K562 (cell line): ENCODE data around the gene SQOR. TPM values are rescaled to one million over a fixed set of nuclear protein-coding genes. Genes with fewer than 3 reads are reported as not detected.

ENCODE experiments used
- KDM4B ChIP-seq, 2 experiments: fragments of 450-650 bp in 1 of 2; sonication (generic) in 1 of 2; IDR thresholded peaks; 2 replicates each; pipeline ENCODE4 v1.6.1; 2016 to 2017; ENCODE audit warnings: borderline replicate concordance in 2 of 2, antibody characterized with exemption in 1 of 2, low read depth in 1 of 2, mild to moderate bottlenecking in 1 of 2
- L3MBTL2 ChIP-seq: fragments of 450-650 bp; IDR thresholded peaks from 2 replicates; pipeline ENCODE4 v1.6.1; 2016; ENCODE audit warnings: mild to moderate bottlenecking, moderate library complexity
- NFE2 ChIP-seq: IDR thresholded peaks from 2 replicates; pipeline ENCODE4 v1.6.1; 2014; ENCODE audit warnings: antibody characterized with exemption, low read depth
- RAD21 ChIP-seq, 2 experiments: fragments of 250-450 bp in 1 of 2; fragments of 450-650 bp in 1 of 2; sonication (Bioruptor Pico) in 1 of 2; formaldehyde crosslinking in 1 of 2; IDR thresholded peaks in 1 of 2; conservative IDR thresholded peaks in 1 of 2; 2 replicates each; pipeline versions ENCODE4 v1.4.0 to v1.8.0; 2020 to 2022; ENCODE audit warnings: mild to moderate bottlenecking in 2 of 2, moderate library complexity in 1 of 2
- ZBTB1 ChIP-seq: sonication (generic); formaldehyde crosslinking; IDR thresholded peaks from 2 replicates; pipeline ENCODE4 v1.8.1; 2023; ENCODE audit warnings: missing genetic modification reagents, low read depth, mild to moderate bottlenecking, borderline replicate concordance
- ZNF318 ChIP-seq, 2 experiments: fragments of 450-650 bp; IDR thresholded peaks; 2 replicates each; pipeline ENCODE4 v1.6.1; 2016; ENCODE audit warnings: mild to moderate bottlenecking in 2 of 2, borderline replicate concordance in 1 of 2, low read depth in 1 of 2, moderate library complexity in 1 of 2
- polyA plus RNA-seq, 8 experiments: library from polyadenylated mRNA; depleted of rRNA in 4 of 8; stranded (reverse) in 5 of 8; unstranded in 3 of 8; fragments of >200 nt; fragmentation: Nextera tagmentation in 2 of 8; fragmentation: Illumina TruSeq in 1 of 8; extraction: Ambion mirVana in 2 of 8; extraction: Trizol in 1 of 8; gene quantifications; 2 replicates each; pipeline versions ENCODE4 v1.2.1 to v1.2.3, GENCODE V29; 2011 to 2014; ENCODE audit warnings: inconsistent platforms in 1 of 8, missing spikeins in 1 of 8
- total RNA-seq, 7 experiments: library from RNA; depleted of rRNA in 6 of 7; stranded (reverse); fragments of >200 nt in 6 of 7; fragmentation: Illumina TruSeq in 2 of 7; extraction: Trizol in 2 of 7; gene quantifications; 2 replicates each; pipeline versions ENCODE4 v1.2.1 to v1.2.3, GENCODE V29; 2011 to 2021; ENCODE audit warnings: low replicate concordance in 1 of 7
- TF ChIP-seq, protein P1 (sequence below): fragments of 250-450 bp; sonication (Bioruptor Pico); IDR thresholded peaks from 2 replicates; pipeline ENCODE4 v1.4.0; 2020; ENCODE audit warnings: mild to moderate bottlenecking
- TF ChIP-seq, protein P2 (sequence below): sonication (generic); formaldehyde crosslinking; IDR thresholded peaks from 2 replicates; pipeline ENCODE4 v1.8.0; 2022; ENCODE audit warnings: mild to moderate bottlenecking, missing genetic modification reagents
- TF ChIP-seq, protein P3 (sequence below): IDR thresholded peaks from 2 replicates; pipeline ENCODE4 v1.6.1; 2011; ENCODE audit warnings: borderline replicate concordance, low read depth, mild to moderate bottlenecking, moderate library complexity, low read length; ENCODE audit not compliant: insufficient read depth, poor library complexity, severe bottlenecking

SQOR gene
- total and polyA plus RNA-seq, 9 of the 15 experiments (the other 6 are each of a cell fraction or from before 2014, with no cell fraction given): 0.32 to 1.6 (median 1.1) TPM

DNA sequence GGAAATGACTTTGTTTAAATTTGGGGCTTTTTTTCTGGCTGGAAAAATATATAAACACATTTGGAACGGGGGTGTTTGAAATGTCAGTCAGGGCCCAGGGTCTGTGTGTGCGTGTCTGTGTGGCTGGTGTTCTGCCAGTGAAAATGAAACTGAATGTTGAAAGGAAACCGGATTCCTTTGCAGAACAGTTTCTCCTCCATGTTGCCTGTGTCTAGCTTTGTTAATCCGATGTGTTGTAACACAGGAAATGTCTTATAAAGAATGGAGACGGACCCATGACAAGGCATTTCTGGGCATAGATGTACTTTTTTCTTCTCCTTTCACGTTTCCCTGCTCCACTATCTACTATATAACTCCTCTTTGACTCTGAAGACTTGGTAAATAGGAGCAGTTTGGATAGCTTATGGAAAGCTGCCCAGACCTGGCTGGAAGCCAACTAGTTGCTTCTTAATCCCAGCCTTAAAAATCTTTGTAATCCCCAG, 2.8 kb downstream of the SQOR start (continued):
- no peak for TF ChIP-seq ZNF318 (IDR thresholded peaks at IDR 0.05; ENCODE audit: borderline replicate concordance in 1 of 2, low read depth in 1 of 2)
- TF ChIP-seq, protein P1, sequence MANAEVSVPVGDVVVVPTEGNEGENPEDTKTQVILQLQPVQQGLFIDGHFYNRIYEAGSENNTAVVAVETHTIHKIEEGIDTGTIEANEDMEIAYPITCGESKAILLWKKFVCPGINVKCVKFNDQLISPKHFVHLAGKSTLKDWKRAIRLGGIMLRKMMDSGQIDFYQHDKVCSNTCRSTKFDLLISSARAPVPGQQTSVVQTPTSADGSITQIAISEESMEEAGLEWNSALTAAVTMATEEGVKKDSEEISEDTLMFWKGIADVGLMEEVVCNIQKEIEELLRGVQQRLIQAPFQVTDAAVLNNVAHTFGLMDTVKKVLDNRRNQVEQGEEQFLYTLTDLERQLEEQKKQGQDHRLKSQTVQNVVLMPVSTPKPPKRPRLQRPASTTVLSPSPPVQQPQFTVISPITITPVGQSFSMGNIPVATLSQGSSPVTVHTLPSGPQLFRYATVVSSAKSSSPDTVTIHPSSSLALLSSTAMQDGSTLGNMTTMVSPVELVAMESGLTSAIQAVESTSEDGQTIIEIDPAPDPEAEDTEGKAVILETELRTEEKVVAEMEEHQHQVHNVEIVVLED (CRISPR knock-in tag): no peak
- TF ChIP-seq L3MBTL2: no peak
- TF ChIP-seq NFE2: peak; percentile 69
- TF ChIP-seq ZBTB1: no peak
- TF ChIP-seq, protein P2, sequence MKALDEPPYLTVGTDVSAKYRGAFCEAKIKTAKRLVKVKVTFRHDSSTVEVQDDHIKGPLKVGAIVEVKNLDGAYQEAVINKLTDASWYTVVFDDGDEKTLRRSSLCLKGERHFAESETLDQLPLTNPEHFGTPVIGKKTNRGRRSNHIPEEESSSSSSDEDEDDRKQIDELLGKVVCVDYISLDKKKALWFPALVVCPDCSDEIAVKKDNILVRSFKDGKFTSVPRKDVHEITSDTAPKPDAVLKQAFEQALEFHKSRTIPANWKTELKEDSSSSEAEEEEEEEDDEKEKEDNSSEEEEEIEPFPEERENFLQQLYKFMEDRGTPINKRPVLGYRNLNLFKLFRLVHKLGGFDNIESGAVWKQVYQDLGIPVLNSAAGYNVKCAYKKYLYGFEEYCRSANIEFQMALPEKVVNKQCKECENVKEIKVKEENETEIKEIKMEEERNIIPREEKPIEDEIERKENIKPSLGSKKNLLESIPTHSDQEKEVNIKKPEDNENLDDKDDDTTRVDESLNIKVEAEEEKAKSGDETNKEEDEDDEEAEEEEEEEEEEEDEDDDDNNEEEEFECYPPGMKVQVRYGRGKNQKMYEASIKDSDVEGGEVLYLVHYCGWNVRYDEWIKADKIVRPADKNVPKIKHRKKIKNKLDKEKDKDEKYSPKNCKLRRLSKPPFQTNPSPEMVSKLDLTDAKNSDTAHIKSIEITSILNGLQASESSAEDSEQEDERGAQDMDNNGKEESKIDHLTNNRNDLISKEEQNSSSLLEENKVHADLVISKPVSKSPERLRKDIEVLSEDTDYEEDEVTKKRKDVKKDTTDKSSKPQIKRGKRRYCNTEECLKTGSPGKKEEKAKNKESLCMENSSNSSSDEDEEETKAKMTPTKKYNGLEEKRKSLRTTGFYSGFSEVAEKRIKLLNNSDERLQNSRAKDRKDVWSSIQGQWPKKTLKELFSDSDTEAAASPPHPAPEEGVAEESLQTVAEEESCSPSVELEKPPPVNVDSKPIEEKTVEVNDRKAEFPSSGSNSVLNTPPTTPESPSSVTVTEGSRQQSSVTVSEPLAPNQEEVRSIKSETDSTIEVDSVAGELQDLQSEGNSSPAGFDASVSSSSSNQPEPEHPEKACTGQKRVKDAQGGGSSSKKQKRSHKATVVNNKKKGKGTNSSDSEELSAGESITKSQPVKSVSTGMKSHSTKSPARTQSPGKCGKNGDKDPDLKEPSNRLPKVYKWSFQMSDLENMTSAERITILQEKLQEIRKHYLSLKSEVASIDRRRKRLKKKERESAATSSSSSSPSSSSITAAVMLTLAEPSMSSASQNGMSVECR (CRISPR knock-in tag): no peak
- TF ChIP-seq KDM4B (IDR thresholded peaks at IDR 0.05; ENCODE audit: borderline replicate concordance in 2 of 2, low read depth in 1 of 2): no peak
- no peak for TF ChIP-seq RAD21 (CRISPR knock-in tag; conservative IDR thresholded peaks at IDR 0.05 in 1 of 2, IDR thresholded peaks at IDR 0.05 in 1 of 2)
- TF ChIP-seq, protein P3, sequence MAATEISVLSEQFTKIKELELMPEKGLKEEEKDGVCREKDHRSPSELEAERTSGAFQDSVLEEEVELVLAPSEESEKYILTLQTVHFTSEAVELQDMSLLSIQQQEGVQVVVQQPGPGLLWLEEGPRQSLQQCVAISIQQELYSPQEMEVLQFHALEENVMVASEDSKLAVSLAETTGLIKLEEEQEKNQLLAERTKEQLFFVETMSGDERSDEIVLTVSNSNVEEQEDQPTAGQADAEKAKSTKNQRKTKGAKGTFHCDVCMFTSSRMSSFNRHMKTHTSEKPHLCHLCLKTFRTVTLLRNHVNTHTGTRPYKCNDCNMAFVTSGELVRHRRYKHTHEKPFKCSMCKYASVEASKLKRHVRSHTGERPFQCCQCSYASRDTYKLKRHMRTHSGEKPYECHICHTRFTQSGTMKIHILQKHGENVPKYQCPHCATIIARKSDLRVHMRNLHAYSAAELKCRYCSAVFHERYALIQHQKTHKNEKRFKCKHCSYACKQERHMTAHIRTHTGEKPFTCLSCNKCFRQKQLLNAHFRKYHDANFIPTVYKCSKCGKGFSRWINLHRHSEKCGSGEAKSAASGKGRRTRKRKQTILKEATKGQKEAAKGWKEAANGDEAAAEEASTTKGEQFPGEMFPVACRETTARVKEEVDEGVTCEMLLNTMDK: no peak
